Mesenchymal stem cell (in vitro differentiated cells and primary cell): ENCODE results near the gene ITIH5.

Experiments used
- DNase-seq: peaks from one replicate; pipeline ENCODE4 v3.0.0-alpha.2; 2013
- H2AFZ ChIP-seq: one replicate; pipeline ENCODE4 v1.6.1; 2013; ENCODE audit warnings: low read depth, mild to moderate bottlenecking, control low read depth, inconsistent platforms, low read length, moderate library complexity
- H2AK5ac ChIP-seq: 2 replicates; pipeline ENCODE4 v1.6.1; 2013; ENCODE audit warnings: low read length, moderate library complexity, mild to moderate bottlenecking, inconsistent platforms; ENCODE audit not compliant: severe bottlenecking
- H2BK120ac ChIP-seq: one replicate; pipeline ENCODE4 v1.6.1; 2013; ENCODE audit warnings: low read depth, mild to moderate bottlenecking, inconsistent platforms, low read length, moderate library complexity
- H2BK12ac ChIP-seq, 2 experiments: one replicate each; pipeline ENCODE4 v1.6.1; 2013; ENCODE audit warnings: inconsistent platforms in 2 of 2, low read length in 2 of 2, mild to moderate bottlenecking in 2 of 2, moderate library complexity in 2 of 2, control low read depth in 1 of 2
- H2BK15ac ChIP-seq: one replicate; pipeline ENCODE4 v1.6.1; 2013; ENCODE audit warnings: mild to moderate bottlenecking, low read depth, inconsistent platforms; ENCODE audit not compliant: poor library complexity, severe bottlenecking
- H2BK5ac ChIP-seq: 2 replicates; pipeline ENCODE4 v1.6.1; 2013; ENCODE audit warnings: low read depth, mild to moderate bottlenecking, low read length, control low read depth, inconsistent platforms; ENCODE audit not compliant: poor library complexity, severe bottlenecking
- H3K14ac ChIP-seq, 2 experiments: one replicate each; pipeline ENCODE4 v1.6.1; 2013; ENCODE audit warnings: inconsistent platforms in 2 of 2, low read length in 2 of 2, control low read depth in 1 of 2, mild to moderate bottlenecking in 1 of 2, moderate library complexity in 1 of 2
- H3K18ac ChIP-seq, 2 experiments: one replicate each; pipeline ENCODE4 v1.6.1; 2013; ENCODE audit warnings: inconsistent platforms in 2 of 2, low read length in 2 of 2, control low read depth in 1 of 2, low read depth in 1 of 2, mild to moderate bottlenecking in 1 of 2
- H3K23ac ChIP-seq, 2 experiments: one replicate each; pipeline ENCODE4 v1.6.1; 2013; ENCODE audit warnings: inconsistent platforms in 2 of 2, low read length in 2 of 2, mild to moderate bottlenecking in 2 of 2, moderate library complexity in 2 of 2, control low read depth in 1 of 2
- H3K27ac ChIP-seq: 2 replicates; pipeline ENCODE4 v1.5.1; 2013; ENCODE audit warnings: mild to moderate bottlenecking, moderate library complexity, low read length, control low read depth, inconsistent platforms; ENCODE audit not compliant: poor library complexity, severe bottlenecking
- H3K27me3 ChIP-seq, 2 experiments: 2 replicates each; pipeline versions ENCODE4 v1.6.1 to v1.7.0; 2013; ENCODE audit warnings: low read length in 2 of 2, mild to moderate bottlenecking in 2 of 2, moderate library complexity in 2 of 2, control low read depth in 1 of 2, inconsistent platforms in 1 of 2; ENCODE audit not compliant: control insufficient read depth in 1 of 2, insufficient read depth in 1 of 2
- H3K36me3 ChIP-seq, 2 experiments: 2 replicates each; pipeline versions ENCODE4 v1.6.1 to v1.7.0; 2013; ENCODE audit warnings: low read length in 2 of 2, control low read depth in 1 of 2, inconsistent platforms in 1 of 2, low read depth in 1 of 2, mild to moderate bottlenecking in 1 of 2; ENCODE audit not compliant: insufficient read depth in 2 of 2, control insufficient read depth in 1 of 2
- H3K4ac ChIP-seq, 2 experiments: one replicate each; pipeline ENCODE4 v1.6.1; 2013; ENCODE audit warnings: inconsistent platforms in 2 of 2, low read length in 2 of 2, mild to moderate bottlenecking in 2 of 2, moderate library complexity in 2 of 2, control low read depth in 1 of 2, low read depth in 1 of 2
- H3K4me1 ChIP-seq: 2 replicates; pipeline ENCODE4 v1.6.1; 2013; ENCODE audit warnings: low read depth, low read length, control low read depth; ENCODE audit not compliant: control insufficient read depth, insufficient read depth
- H3K4me2 ChIP-seq: 2 replicates; pipeline ENCODE4 v1.6.1; 2013; ENCODE audit warnings: low read length, mild to moderate bottlenecking, inconsistent platforms; ENCODE audit not compliant: poor library complexity, severe bottlenecking
- H3K4me3 ChIP-seq, 2 experiments: 2 replicates each; pipeline versions ENCODE4 v1.5.1 to v1.7.0; 2013; ENCODE audit warnings: low read length in 2 of 2, mild to moderate bottlenecking in 2 of 2, control low read depth in 1 of 2, low read depth in 1 of 2; ENCODE audit not compliant: insufficient read depth in 1 of 2
- H3K79me1 ChIP-seq: replicated peaks from 2 replicates; pipeline ENCODE4 v1.6.1; 2013; ENCODE audit warnings: mild to moderate bottlenecking, control low read depth, low read length, inconsistent platforms; ENCODE audit not compliant: poor library complexity, severe bottlenecking
- H3K9ac ChIP-seq: 2 replicates; pipeline ENCODE4 v1.7.0; 2013; ENCODE audit warnings: mild to moderate bottlenecking, low read length, moderate library complexity
- H3K9me3 ChIP-seq: 2 replicates; pipeline ENCODE4 v1.7.0; 2013; ENCODE audit warnings: mild to moderate bottlenecking, low read length; ENCODE audit not compliant: control insufficient read depth
- H4K8ac ChIP-seq: one replicate; pipeline ENCODE4 v1.6.1; 2013; ENCODE audit warnings: inconsistent platforms, mild to moderate bottlenecking, low read length, moderate library complexity
- H4K91ac ChIP-seq: one replicate; pipeline ENCODE4 v1.6.1; 2013; ENCODE audit warnings: mild to moderate bottlenecking, low read length, inconsistent platforms
- WGBS: methylation state at CpG from one replicate; pipeline ENCODE4 v1.1.7; 2013; ENCODE audit warnings: mixed read lengths; 5-methylcytosine and 5-hydroxymethylcytosine counted together

The ITIH5 gene

DNA sequence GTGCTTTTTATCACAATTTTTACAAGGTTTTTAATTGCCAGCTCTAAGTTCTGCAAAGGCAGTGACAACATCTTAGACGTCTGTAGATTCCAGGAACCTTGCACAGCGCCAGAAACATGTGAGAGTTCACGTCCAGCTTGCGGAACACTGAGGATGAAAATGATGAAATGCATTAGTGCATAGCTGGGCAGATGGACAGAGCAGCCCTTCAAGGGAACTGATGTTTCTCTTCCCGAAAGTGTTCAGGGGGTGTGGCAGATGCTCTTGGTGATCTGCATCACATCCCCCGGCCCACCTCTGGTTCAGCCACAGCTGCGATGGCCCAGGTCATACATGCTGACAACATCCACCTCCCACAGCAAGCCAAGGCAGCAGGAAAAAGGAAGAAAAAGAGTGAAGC lies 40.9 kb downstream of the ITIH5 start:
- Histone ChIP-seq H3K79me1 (no peaks in the 10 kb centered on the region), H3K9me3 (no peaks in the 10 kb centered on the region), H2BK15ac (no peak overlapping the region), H3K14ac (no peak overlapping the region), H2BK120ac (no peak overlapping the region), H2AK5ac (no peak overlapping the region), H3K4me3 (peak overlapping the region in 1 of 2 experiments; percentile 38), H2AFZ (no peak overlapping the region), H4K91ac (no peak overlapping the region), H3K23ac (no peak overlapping the region), H3K4me2 (no peak overlapping the region), H3K9ac (peak overlapping the region; percentile 64), H3K18ac (no peak overlapping the region), H3K4me1 (no peaks in the 10 kb centered on the region), H2BK5ac (no peak overlapping the region), H2BK12ac (no peak overlapping the region), H3K27ac (no peak overlapping the region), H3K36me3 (no peaks in the 10 kb centered on the region), H4K8ac (no peak overlapping the region), H3K27me3 (peaks cover 0 to 4% of the 10 kb centered on the region in 2 experiments), H3K4ac (no peak overlapping the region)
- WGBS: 84% methylated on average over 6 of the region's 7 CpGs
- DNase-seq: no peak

DNA sequence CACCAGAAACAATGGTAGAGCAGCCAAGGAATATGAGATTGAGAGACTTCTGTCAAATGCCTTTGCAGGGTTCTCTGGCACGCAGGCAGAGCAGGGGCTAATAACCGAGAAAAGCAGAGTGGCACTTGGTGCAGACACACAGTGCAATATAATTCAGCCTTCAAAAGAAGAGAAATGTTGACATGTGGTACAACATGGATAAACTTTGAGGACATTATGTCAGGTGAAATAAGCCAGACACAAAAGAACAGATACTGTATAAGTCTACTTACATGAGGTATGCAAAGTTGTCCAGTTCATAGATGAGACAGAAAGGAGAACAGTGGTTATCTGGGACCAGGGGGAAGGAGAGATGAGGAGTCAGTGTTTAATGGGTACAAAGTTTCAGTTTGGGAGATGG lies 41.8 kb downstream of the ITIH5 start:
- Histone ChIP-seq H3K79me1 (no peaks in the 10 kb centered on the region), H3K27ac (no peak overlapping the region), H2BK15ac (no peak overlapping the region), H3K36me3 (no peaks in the 10 kb centered on the region), H2AK5ac (no peak overlapping the region), H3K23ac (no peak overlapping the region), H3K27me3 (peaks cover 0 to 4% of the 10 kb centered on the region in 2 experiments), H3K4me1 (no peaks in the 10 kb centered on the region), H4K8ac (no peak overlapping the region), H3K18ac (no peak overlapping the region), H4K91ac (no peak overlapping the region), H3K4me2 (no peak overlapping the region), H2BK5ac (no peak overlapping the region), H3K9me3 (no peaks in the 10 kb centered on the region), H3K4me3 (no peak overlapping the region), H2AFZ (no peak overlapping the region), H3K9ac (no peak overlapping the region), H2BK120ac (no peak overlapping the region), H3K4ac (no peak overlapping the region), H3K14ac (no peak overlapping the region), H2BK12ac (no peak overlapping the region)
- WGBS: 72% methylated on average over 2 of the region's 2 CpGs
- DNase-seq: no peak

DNA sequence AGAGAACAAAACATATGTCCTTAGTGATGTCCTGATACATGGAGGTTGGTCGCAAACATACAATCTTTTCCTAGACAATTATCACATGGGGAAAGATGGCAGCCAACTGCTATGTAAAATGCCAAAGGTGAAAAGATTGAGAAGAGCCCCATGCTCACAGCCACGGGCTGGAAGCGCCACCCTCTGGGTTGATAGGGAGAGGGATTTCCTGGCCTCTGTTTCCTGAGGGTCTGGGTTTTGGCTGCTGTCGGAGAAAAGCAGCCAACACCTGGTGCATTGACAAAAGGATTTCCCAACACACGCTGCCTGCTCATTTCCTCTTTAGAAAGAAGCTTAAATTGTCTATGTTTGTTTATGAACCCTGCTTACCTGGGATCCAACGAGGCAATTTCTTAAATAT lies 43.8 kb downstream of the ITIH5 start:
- H3K4me1 ChIP-seq: no peaks in the 10 kb centered on the region
- H3K27me3 ChIP-seq: peaks cover 0 to 4% of the 10 kb centered on the region in 2 experiments
- no peak overlapping the region for H3K4me2 ChIP-seq
- no peak overlapping the region for H2AK5ac ChIP-seq
- no peak overlapping the region for H3K23ac ChIP-seq
- H3K27ac ChIP-seq: no peak overlapping the region
- no peaks in the 10 kb centered on the region for H3K36me3 ChIP-seq
- H2BK120ac ChIP-seq: no peak overlapping the region
- H2AFZ ChIP-seq: no peak overlapping the region
- no peak overlapping the region for H3K18ac ChIP-seq
- no peaks in the 10 kb centered on the region for H3K9me3 ChIP-seq
- no peak overlapping the region for H2BK12ac ChIP-seq
- H3K4me3 ChIP-seq: no peak overlapping the region
- WGBS: 25% methylated on average over 3 of the region's 6 CpGs
- no peak overlapping the region for H2BK15ac ChIP-seq
- H4K8ac ChIP-seq: no peak overlapping the region
- no peaks in the 10 kb centered on the region for H3K79me1 ChIP-seq
- no peak overlapping the region for H3K9ac ChIP-seq
- no peak for DNase-seq
- no peak overlapping the region for H2BK5ac ChIP-seq
- H3K14ac ChIP-seq: no peak overlapping the region
- no peak overlapping the region for H4K91ac ChIP-seq
- H3K4ac ChIP-seq: no peak overlapping the region

DNA sequence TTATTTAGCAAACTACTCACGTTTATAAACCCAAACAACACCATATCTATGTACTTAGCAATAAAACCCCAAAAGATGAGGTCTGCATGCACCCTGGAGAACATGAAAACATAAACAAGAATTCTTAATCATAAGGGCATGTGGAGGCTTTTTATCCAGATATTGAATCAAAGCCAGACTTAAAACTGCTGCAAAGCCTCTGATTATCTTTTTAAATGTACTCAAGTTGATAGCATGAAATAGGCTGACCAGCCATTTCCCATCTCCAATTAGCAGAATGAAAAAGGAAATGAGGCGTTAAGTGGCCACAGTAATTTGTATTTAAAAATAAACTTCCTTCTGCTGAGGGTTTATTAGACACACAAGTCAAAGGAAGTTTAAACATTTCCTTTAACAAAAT lies 48.3 kb downstream of the ITIH5 start:
- DNase-seq: no peak
- H3K36me3 ChIP-seq: no peaks in the 10 kb centered on the region
- H3K4me1 ChIP-seq: no peaks in the 10 kb centered on the region
- no peak overlapping the region for H2BK120ac ChIP-seq
- H2AFZ ChIP-seq: no peak overlapping the region
- H3K9ac ChIP-seq: no peak overlapping the region
- H2BK15ac ChIP-seq: no peak overlapping the region
- no peak overlapping the region for H3K4ac ChIP-seq
- H3K27ac ChIP-seq: no peak overlapping the region
- H4K8ac ChIP-seq: no peak overlapping the region
- no peak overlapping the region for H3K4me2 ChIP-seq
- peaks cover 0 to 4% of the 10 kb centered on the region in 2 experiments for H3K27me3 ChIP-seq
- H3K79me1 ChIP-seq: no peaks in the 10 kb centered on the region
- H3K9me3 ChIP-seq: no peaks in the 10 kb centered on the region
- H4K91ac ChIP-seq: no peak overlapping the region
- no peak overlapping the region for H3K23ac ChIP-seq
- H2BK12ac ChIP-seq: no peak overlapping the region
- no peak overlapping the region for H3K14ac ChIP-seq
- no peak overlapping the region for H2AK5ac ChIP-seq
- no peak overlapping the region for H2BK5ac ChIP-seq
- 0% methylated on average over 1 of the region's 2 CpGs for whole genome bisulfite sequencing
- H3K18ac ChIP-seq: no peak overlapping the region
- H3K4me3 ChIP-seq: no peak overlapping the region
